Superior temporal gyrus (tissue), 1 donor: ENCODE data around the gene GNB2.

Source experiments
- DNase-seq: peaks from one replicate; pipeline ENCODE4 v3.0.0-alpha.2; 2016; ENCODE audit errors: extremely low spot score

GNB2 gene

GRCh38 chr7:100726996-100727761, 53.6 kb downstream of the GNB2 start:
- DNase-seq: no peak

GRCh38 chr7:100728196-100728595, 54.7 kb downstream of the GNB2 start:
- DNase-seq: no peak
